ENCODE measurements around the gene GTF2H3.
A peak's percentile ranks its signal among the peaks of the same experiment; 100 is the strongest.

The GTF2H3 gene

GRCh38 chr12:123645380-123645779, 11.8 kb downstream of the GTF2H3 start:
- no peak for DNase-seq (ENCODE audit: low read depth)

GRCh38 chr12:123645878-123646277, 12.2 kb downstream of the GTF2H3 start:
- no peak for DNase-seq (ENCODE audit: low read depth)

GRCh38 chr12:123648401-123648800, 14.8 kb downstream of the GTF2H3 start:
- DNase-seq (ENCODE audit: low read depth) = no peak

GRCh38 chr12:123654129-123654701, 20.6 kb downstream of the GTF2H3 start:
- DNase-seq (ENCODE audit: low read depth) = no peak

- DNase-seq (ENCODE audit: low read depth) = no peak
These were observed 21.8 kb downstream of the GTF2H3 start for GRCh38 chr12:123655420-123655819.

- no peak for DNase-seq (ENCODE audit: low read depth)
These were observed 22.8 kb downstream of the GTF2H3 start for GRCh38 chr12:123656392-123656791.

- no peak for DNase-seq (ENCODE audit: low read depth)
These were observed 23.6 kb downstream of the GTF2H3 start for GRCh38 chr12:123657211-123657610.

GRCh38 chr12:123659996-123660727, 26.5 kb downstream of the GTF2H3 start:
- DNase-seq (ENCODE audit: low read depth) = no peak

GRCh38 chr12:123667771-123668170, 34.1 kb downstream of the GTF2H3 start:
- no peak for DNase-seq (ENCODE audit: low read depth)

- DNase-seq (ENCODE audit: low read depth) = peak; percentile 91
These were observed 37.5 kb downstream of the GTF2H3 start, which contains the start of gene TCTN2 for GRCh38 chr12:123670882-123671728. Gene TCTN2 (plus strand): TSS chr12:123671113. CDS start chr12:123671241, 128 bp downstream.

GRCh38 chr12:123671876-123672275, 38.2 kb downstream of the GTF2H3 start:
- no peak for DNase-seq (ENCODE audit: low read depth)

- no peak for DNase-seq (ENCODE audit: low read depth)
These were observed 41.8 kb downstream of the GTF2H3 start for GRCh38 chr12:123675436-123675835.

- DNase-seq (ENCODE audit: low read depth) = no peak
These were observed 43.1 kb downstream of the GTF2H3 start for GRCh38 chr12:123676616-123677320.

- no peak for DNase-seq (ENCODE audit: low read depth)
These were observed 45.4 kb downstream of the GTF2H3 start for GRCh38 chr12:123678981-123679380.

- no peak for DNase-seq (ENCODE audit: low read depth)
These were observed 48.0 kb downstream of the GTF2H3 start for GRCh38 chr12:123681605-123682004.

- DNase-seq (ENCODE audit: low read depth) = no peak
These were observed 50.3 kb downstream of the GTF2H3 start for GRCh38 chr12:123683964-123684363.

GRCh38 chr12:123686636-123687190, 53.1 kb downstream of the GTF2H3 start:
- DNase-seq (ENCODE audit: low read depth) = no peak

- DNase-seq (ENCODE audit: low read depth) = no peak
These were observed 56.7 kb downstream of the GTF2H3 start for GRCh38 chr12:123690191-123690840.

- no peak for DNase-seq (ENCODE audit: low read depth)
These were observed 62.6 kb downstream of the GTF2H3 start for GRCh38 chr12:123696207-123696606.

- no peak for DNase-seq (ENCODE audit: low read depth)
These were observed 63.0 kb downstream of the GTF2H3 start for GRCh38 chr12:123696646-123697045.

- no peak for DNase-seq (ENCODE audit: low read depth)
These were observed 72.3 kb downstream of the GTF2H3 start for GRCh38 chr12:123705935-123706334.
